SH-SY5Y (cell line): ENCODE measurements around the gene CIC.

Experiments
- GATA2 ChIP-seq: IDR thresholded peaks from 2 replicates; pipeline ENCODE4 v1.6.1; 2011; ENCODE audit warnings: mild to moderate bottlenecking, low read depth, low read length
- GATA3 ChIP-seq: IDR thresholded peaks from 2 replicates; pipeline ENCODE4 v1.6.1; 2011; ENCODE audit warnings: low read depth, mild to moderate bottlenecking, low read length, moderate library complexity

DNA sequence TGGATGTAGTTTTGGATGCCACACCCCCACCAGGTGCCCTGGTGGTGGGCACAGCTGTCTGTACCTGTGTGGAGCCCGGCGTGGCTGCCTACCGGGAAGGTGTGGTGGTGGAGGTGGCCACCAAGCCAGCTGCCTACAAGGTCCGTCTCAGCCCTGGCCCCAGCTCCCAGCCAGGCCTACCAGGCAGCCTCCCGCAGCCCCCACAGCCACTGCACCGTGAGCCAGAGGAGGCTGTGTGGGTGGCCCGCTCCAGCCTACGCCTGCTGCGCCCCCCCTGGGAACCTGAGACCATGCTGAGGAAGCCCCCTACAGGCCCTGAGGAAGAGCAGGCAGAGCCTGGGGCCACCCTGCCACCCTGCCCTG is 3.5 kb downstream of the CIC start:
- TF ChIP-seq GATA3 (no peak), GATA2 (no peak)
